WERI-Rb-1 (cell line): ENCODE data around the gene MYO1H.

Experiments used
- DNase-seq: peaks from one replicate; pipeline ENCODE4 v3.0.0-alpha.2; 2020
- H3K27ac ChIP-seq: fragments of 250-450 bp; sonication (Bioruptor Pico); 2 replicates; pipeline ENCODE4 v1.5.1; 2020; ENCODE audit warnings: mild to moderate bottlenecking, moderate library complexity
- H3K27me3 ChIP-seq: fragments of 250-450 bp; sonication (Bioruptor Pico); 2 replicates; pipeline ENCODE4 v1.5.1; 2021; ENCODE audit warnings: mild to moderate bottlenecking, low read depth, moderate library complexity; ENCODE audit not compliant: insufficient read depth, severe bottlenecking
- H3K36me3 ChIP-seq: fragments of 250-450 bp; sonication (Bioruptor Pico); 2 replicates; pipeline ENCODE4 v1.5.1; 2020; ENCODE audit warnings: mild to moderate bottlenecking, moderate library complexity
- H3K4me3 ChIP-seq: 2 replicates; pipeline ENCODE4 v1.5.1; 2011; ENCODE audit warnings: low read depth, mild to moderate bottlenecking, control low read depth, low read length
- H3K9me3 ChIP-seq: fragments of 250-450 bp; sonication (Bioruptor Pico); 2 replicates; pipeline ENCODE4 v1.5.1; 2021; ENCODE audit warnings: mild to moderate bottlenecking, moderate library complexity; ENCODE audit not compliant: severe bottlenecking
- TF ChIP-seq, protein P1 (sequence below): IDR thresholded peaks from 2 replicates; pipeline ENCODE4 v1.5.1; 2011; ENCODE audit warnings: low read depth, mild to moderate bottlenecking, control low read depth, inconsistent platforms, low read length

MYO1H gene

DNA sequence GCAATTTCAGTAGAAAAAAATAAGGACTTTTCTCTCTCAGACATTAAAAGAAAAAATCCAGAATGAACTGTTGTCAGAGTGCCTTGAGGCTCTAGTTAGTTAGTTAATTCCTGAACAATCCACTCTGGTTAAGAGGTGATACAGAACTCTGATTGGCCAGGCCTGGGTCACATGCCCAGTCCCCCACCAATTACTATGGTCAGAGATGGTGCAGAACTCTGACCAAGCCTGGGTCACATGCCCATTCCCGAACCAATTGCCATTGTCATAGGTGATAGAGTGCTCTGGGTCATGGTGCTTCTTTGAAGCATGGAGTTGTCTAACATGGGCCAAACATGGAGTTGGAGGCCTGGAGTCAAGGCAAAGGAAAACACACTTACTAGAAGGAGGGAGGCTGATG lies 11.1 kb upstream of the MYO1H start:
- TF ChIP-seq, protein P1, sequence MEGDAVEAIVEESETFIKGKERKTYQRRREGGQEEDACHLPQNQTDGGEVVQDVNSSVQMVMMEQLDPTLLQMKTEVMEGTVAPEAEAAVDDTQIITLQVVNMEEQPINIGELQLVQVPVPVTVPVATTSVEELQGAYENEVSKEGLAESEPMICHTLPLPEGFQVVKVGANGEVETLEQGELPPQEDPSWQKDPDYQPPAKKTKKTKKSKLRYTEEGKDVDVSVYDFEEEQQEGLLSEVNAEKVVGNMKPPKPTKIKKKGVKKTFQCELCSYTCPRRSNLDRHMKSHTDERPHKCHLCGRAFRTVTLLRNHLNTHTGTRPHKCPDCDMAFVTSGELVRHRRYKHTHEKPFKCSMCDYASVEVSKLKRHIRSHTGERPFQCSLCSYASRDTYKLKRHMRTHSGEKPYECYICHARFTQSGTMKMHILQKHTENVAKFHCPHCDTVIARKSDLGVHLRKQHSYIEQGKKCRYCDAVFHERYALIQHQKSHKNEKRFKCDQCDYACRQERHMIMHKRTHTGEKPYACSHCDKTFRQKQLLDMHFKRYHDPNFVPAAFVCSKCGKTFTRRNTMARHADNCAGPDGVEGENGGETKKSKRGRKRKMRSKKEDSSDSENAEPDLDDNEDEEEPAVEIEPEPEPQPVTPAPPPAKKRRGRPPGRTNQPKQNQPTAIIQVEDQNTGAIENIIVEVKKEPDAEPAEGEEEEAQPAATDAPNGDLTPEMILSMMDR = no peak
- Histone ChIP-seq H3K27ac (no peak overlapping the region), H3K4me3 (no peak overlapping the region), H3K36me3 (no peaks in the 10 kb centered on the region), H3K27me3 (no peaks in the 10 kb centered on the region), H3K9me3 (no peaks in the 10 kb centered on the region)
- DNase-seq = no peak

DNA sequence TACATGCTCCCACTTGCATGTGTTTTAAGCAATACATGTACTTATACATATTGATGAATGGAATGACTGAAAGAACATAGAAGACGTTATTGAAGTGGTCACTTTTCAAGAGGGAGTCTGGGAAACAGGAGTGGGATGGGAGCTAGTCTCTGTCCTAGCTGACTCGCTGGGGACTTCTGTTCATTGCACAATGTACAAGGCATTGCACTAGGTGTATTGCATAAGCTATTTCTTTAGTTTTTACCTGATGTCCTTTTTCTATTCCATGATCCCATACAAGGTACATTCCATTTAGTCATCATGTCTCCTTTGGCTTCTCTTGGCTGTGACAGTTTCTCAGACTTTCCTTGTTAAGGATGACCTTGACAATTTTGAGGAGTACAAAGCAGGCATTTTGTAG lies 4.0 kb upstream of the MYO1H start:
- TF ChIP-seq, protein P1 = no peak
- Histone ChIP-seq H3K9me3 (no peaks in the 10 kb centered on the region), H3K27me3 (no peaks in the 10 kb centered on the region), H3K27ac (no peak overlapping the region), H3K36me3 (no peaks in the 10 kb centered on the region), H3K4me3 (no peak overlapping the region)
- no peak for DNase-seq

DNA sequence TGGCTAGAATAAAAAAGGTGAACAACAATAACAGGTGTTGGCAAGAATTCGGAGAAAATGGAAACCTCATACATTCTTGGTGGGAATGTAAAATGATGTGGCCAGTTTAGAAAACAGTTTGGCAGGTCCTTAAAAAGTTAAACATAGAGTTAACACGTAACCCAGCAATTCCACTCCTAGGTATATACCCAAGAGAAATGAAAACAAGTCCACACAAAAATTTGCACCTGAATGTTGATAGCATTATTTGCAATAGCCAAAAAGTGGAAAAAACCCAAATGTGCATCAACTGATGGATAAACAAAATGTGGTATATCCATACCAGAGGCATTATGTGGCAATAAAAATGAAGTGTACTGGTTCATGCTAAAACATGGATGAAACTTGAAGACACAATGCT lies 2.3 kb upstream of the MYO1H start:
- TF ChIP-seq, protein P1 = no peak
- H3K27ac ChIP-seq = no peak overlapping the region
- DNase-seq = no peak
- no peaks in the 10 kb centered on the region for H3K9me3 ChIP-seq
- no peak overlapping the region for H3K4me3 ChIP-seq
- no peaks in the 10 kb centered on the region for H3K27me3 ChIP-seq
- no peaks in the 10 kb centered on the region for H3K36me3 ChIP-seq

DNA sequence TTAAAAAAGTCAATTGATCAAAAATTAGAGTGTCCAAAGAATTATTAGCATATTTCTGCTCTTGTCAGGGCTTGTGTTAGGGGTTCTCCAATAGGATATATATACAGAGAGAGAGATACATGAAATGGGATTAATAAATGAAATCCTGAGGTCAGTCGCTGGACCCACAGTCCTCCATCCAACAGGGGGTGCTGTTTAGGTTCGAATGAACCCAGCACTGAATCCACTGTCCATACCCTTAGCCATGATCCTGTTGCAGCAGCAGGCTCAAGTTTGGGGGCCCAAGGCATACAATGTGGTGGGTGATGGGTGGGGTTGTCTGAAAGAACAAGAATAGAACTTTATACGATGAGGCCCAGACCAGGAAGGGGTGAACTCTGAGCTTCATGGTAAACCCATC lies 780 bp upstream of the MYO1H start:
- no peak overlapping the region for H3K27ac ChIP-seq
- TF ChIP-seq, protein P1 = peak; percentile 46; the same call in 1 of the 2 replicates
- H3K9me3 ChIP-seq = no peaks in the 10 kb centered on the region
- peak; percentile 16 for DNase-seq
- H3K4me3 ChIP-seq = no peak overlapping the region
- H3K36me3 ChIP-seq = no peaks in the 10 kb centered on the region
- no peaks in the 10 kb centered on the region for H3K27me3 ChIP-seq

DNA sequence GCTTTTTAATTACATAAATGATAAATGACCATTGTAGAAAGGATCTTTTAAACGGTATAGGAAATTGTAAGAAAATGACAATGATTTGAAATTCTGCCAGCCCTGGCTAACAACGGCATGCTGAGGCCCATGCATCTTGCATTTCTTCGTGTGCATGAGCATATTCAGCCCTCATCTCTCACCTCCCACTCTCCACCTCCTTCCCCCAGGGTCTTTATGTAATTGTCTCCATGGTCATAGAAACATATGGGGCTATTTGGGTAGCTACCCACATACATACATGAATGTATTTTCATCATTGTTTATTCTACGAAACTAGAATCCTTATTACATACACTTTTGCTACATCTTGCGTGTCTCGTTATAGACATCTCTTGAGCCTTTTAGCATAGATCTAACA lies 4.5 kb downstream of the MYO1H start:
- H3K27me3 ChIP-seq = no peaks in the 10 kb centered on the region
- no peaks in the 10 kb centered on the region for H3K36me3 ChIP-seq

DNA sequence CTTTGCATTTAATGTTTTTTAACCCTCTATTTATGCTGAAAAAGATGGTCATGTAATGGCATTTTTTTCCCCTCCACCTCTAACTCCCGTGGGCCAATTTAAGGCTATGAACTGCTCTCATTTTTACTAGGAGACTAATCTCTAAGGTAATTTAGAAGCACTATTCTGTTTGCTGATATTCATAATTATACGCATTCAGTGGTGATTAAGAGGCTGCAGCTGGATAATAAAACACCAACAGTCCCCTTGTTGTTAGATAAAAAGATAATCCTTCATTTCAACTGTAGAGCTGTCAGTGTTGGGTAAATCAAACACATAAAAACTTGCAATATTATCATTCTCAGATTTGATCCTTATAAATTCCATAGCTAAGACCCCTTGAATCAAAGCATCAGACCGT lies 8.9 kb downstream of the MYO1H start:
- Histone ChIP-seq H3K27me3 (no peaks in the 10 kb centered on the region), H3K36me3 (no peaks in the 10 kb centered on the region), H3K27ac (no peak overlapping the region), H3K9me3 (no peaks in the 10 kb centered on the region), H3K4me3 (no peak overlapping the region)
- TF ChIP-seq, protein P1 = no peak
- no peak for DNase-seq

More for the DNA sequence above, 4.5 kb downstream of the MYO1H start:
- Histone ChIP-seq H3K27ac (no peak overlapping the region), H3K9me3 (no peaks in the 10 kb centered on the region), H3K4me3 (no peak overlapping the region)
- no peak for DNase-seq
- TF ChIP-seq, protein P1 = no peak
